GM23338 (cell line): ENCODE data around the gene EVI5L. TPM values are rescaled to one million over a fixed set of nuclear protein-coding genes. Genes with fewer than 3 reads are reported as not detected.

ENCODE experiments used
- ATAC-seq: fragments of 200-7000 bp; cut with Tn5 transposase; 3 replicates; pipeline ENCODE4 v1.9.1; 2020
- DNase-seq: peaks from one replicate; pipeline ENCODE4 v3.0.0-alpha.2; 2015; ENCODE audit warnings: low spot score
- H2AFZ ChIP-seq: fragments of 200-600 bp; sonication (generic); 2 replicates; pipeline ENCODE4 v1.8.0; 2016; ENCODE audit warnings: antibody characterized with exemption, mild to moderate bottlenecking, moderate library complexity
- H3F3A ChIP-seq: fragments of 200-600 bp; sonication (generic); replicated peaks from 2 replicates; pipeline ENCODE4 v1.8.0; 2017; ENCODE audit warnings: antibody characterized with exemption, mixed run types, low read depth
- H3K27ac ChIP-seq: fragments of 200-600 bp; sonication (generic); 2 replicates; pipeline ENCODE4 v1.6.1; 2016; ENCODE audit warnings: low read depth
- H3K27me3 ChIP-seq: fragments of 200-600 bp; sonication (generic); 2 replicates; pipeline ENCODE4 v1.8.0; 2016; ENCODE audit warnings: mild to moderate bottlenecking, mixed run types, moderate library complexity; ENCODE audit not compliant: insufficient read depth
- H3K36me3 ChIP-seq: fragments of 200-600 bp; sonication (generic); 2 replicates; pipeline ENCODE4 v1.8.0; 2016; ENCODE audit warnings: mild to moderate bottlenecking; ENCODE audit not compliant: insufficient read depth
- H3K4me1 ChIP-seq: fragments of 200-600 bp; sonication (generic); 2 replicates; pipeline ENCODE4 v1.8.0; 2016; ENCODE audit warnings: mild to moderate bottlenecking, moderate library complexity; ENCODE audit not compliant: insufficient read depth
- H3K4me2 ChIP-seq: fragments of 200-600 bp; sonication (generic); 2 replicates; pipeline ENCODE4 v1.7.1; 2017; ENCODE audit warnings: mixed run types
- H3K4me3 ChIP-seq: fragments of 200-600 bp; sonication (generic); 2 replicates; pipeline ENCODE4 v1.6.1; 2016; ENCODE audit warnings: mixed run types
- H3K79me2 ChIP-seq: fragments of 200-600 bp; sonication (generic); replicated peaks from 2 replicates; pipeline ENCODE4 v1.8.0; 2017; ENCODE audit warnings: mild to moderate bottlenecking; ENCODE audit not compliant: insufficient read depth
- H3K9me2 ChIP-seq: fragments of 200-600 bp; sonication (generic); 2 replicates; pipeline ENCODE4 v1.8.0; 2017; ENCODE audit not compliant: insufficient read depth
- H4K20me1 ChIP-seq: fragments of 200-600 bp; sonication (generic); replicated peaks from 2 replicates; pipeline ENCODE4 v1.8.0; 2017; ENCODE audit warnings: mild to moderate bottlenecking; ENCODE audit not compliant: insufficient read depth
- H3K27ac Mint-ChIP-seq: 2 replicates; pipeline ENCODE4 v1.8.0; 2020; ENCODE audit warnings: inconsistent platforms, mild to moderate bottlenecking, moderate library complexity, mixed read lengths
- H3K27me3 Mint-ChIP-seq: 3 replicates; pipeline ENCODE4 v1.8.0; 2022; ENCODE audit warnings: low read depth, mild to moderate bottlenecking, moderate library complexity, mixed read lengths, inconsistent platforms; ENCODE audit not compliant: insufficient read depth, poor library complexity
- H3K36me3 Mint-ChIP-seq: 3 replicates; pipeline ENCODE4 v1.8.0; 2021; ENCODE audit warnings: low read depth, mild to moderate bottlenecking, inconsistent platforms, moderate library complexity, mixed read lengths
- H3K4me1 Mint-ChIP-seq: 3 replicates; pipeline ENCODE4 v1.8.0; 2020; ENCODE audit warnings: mild to moderate bottlenecking, inconsistent platforms, mixed read lengths
- H3K4me3 Mint-ChIP-seq: 3 replicates; pipeline ENCODE4 v1.8.0; 2021; ENCODE audit warnings: moderate library complexity, mild to moderate bottlenecking, inconsistent platforms, mixed read lengths
- H3K9me3 Mint-ChIP-seq: 3 replicates; pipeline ENCODE4 v1.8.0; 2020; ENCODE audit warnings: moderate library complexity, mild to moderate bottlenecking, inconsistent platforms, mixed read lengths
- CREB1 ChIP-seq: fragments of 250-450 bp; sonication (Bioruptor Pico); IDR thresholded peaks from 2 replicates; pipeline ENCODE4 v1.5.0; 2020; ENCODE audit warnings: low read depth, mild to moderate bottlenecking, moderate library complexity
- EZH2 ChIP-seq: fragments of 200-600 bp; sonication (generic); IDR thresholded peaks from one replicate; pipeline ENCODE4 v1.8.0; 2017; ENCODE audit warnings: antibody characterized with exemption, mild to moderate bottlenecking, low read depth; ENCODE audit not compliant: unreplicated experiment
- EZH2phosphoT487 ChIP-seq: fragments of 200-600 bp; sonication (generic); IDR thresholded peaks from one replicate; pipeline ENCODE4 v1.8.1; 2018; ENCODE audit warnings: antibody characterized with exemption; ENCODE audit not compliant: unreplicated experiment
- JUNB ChIP-seq: IDR thresholded peaks from one replicate; pipeline ENCODE4 v1.6.1; 2016; ENCODE audit warnings: antibody characterized with exemption; ENCODE audit not compliant: unreplicated experiment
- NANOG ChIP-seq: IDR thresholded peaks from 2 replicates; pipeline ENCODE4 v1.6.1; 2016; ENCODE audit warnings: antibody characterized with exemption, borderline replicate concordance
- POLR2AphosphoS5 ChIP-seq: IDR thresholded peaks from 2 replicates; pipeline ENCODE4 v1.6.1; 2016; ENCODE audit warnings: antibody characterized with exemption, low read depth
- STAT1 ChIP-seq: IDR thresholded peaks from one replicate; pipeline ENCODE4 v1.6.1; 2016; ENCODE audit warnings: antibody characterized with exemption; ENCODE audit not compliant: unreplicated experiment
- ZNF114 ChIP-seq: fragments of 250-450 bp; sonication (Bioruptor Pico); IDR thresholded peaks from 2 replicates; pipeline ENCODE4 v1.5.0; 2020; ENCODE audit warnings: mild to moderate bottlenecking, moderate library complexity
- ZNF331 ChIP-seq: fragments of 250-450 bp; sonication (Bioruptor Pico); IDR thresholded peaks from 2 replicates; pipeline ENCODE4 v1.5.0; 2020; ENCODE audit warnings: low read depth, mild to moderate bottlenecking, moderate library complexity
- ZNF462 ChIP-seq: fragments of 250-450 bp; sonication (Bioruptor Pico); IDR thresholded peaks from 2 replicates; pipeline ENCODE4 v1.5.0; 2020; ENCODE audit warnings: mild to moderate bottlenecking, moderate library complexity
- polyA plus RNA-seq: library from polyadenylated mRNA; unstranded; fragments of >200 nt; fragmentation: Nextera tagmentation; extraction: Ambion mirVana; gene quantifications from 2 replicates; pipeline ENCODE4 v1.2.1, GENCODE V29; 2016
- total RNA-seq: library from RNA; depleted of rRNA; stranded (reverse); fragments of >200 nt; shearing (Covaris generic); gene quantifications from 2 replicates; pipeline ENCODE4 v1.2.3, GENCODE V29; 2014
- TF ChIP-seq, protein P1 (sequence below): IDR thresholded peaks from 2 replicates; pipeline ENCODE4 v1.6.1; 2016; ENCODE audit warnings: antibody characterized with exemption
- TF ChIP-seq, protein P2 (sequence below): IDR thresholded peaks from one replicate; pipeline ENCODE4 v1.6.1; 2018; ENCODE audit warnings: antibody characterized with exemption; ENCODE audit not compliant: unreplicated experiment

EVI5L gene
- total and polyA plus RNA-seq, 2 experiments from 2014 or later: 4.5 to 16.2 TPM

DNA sequence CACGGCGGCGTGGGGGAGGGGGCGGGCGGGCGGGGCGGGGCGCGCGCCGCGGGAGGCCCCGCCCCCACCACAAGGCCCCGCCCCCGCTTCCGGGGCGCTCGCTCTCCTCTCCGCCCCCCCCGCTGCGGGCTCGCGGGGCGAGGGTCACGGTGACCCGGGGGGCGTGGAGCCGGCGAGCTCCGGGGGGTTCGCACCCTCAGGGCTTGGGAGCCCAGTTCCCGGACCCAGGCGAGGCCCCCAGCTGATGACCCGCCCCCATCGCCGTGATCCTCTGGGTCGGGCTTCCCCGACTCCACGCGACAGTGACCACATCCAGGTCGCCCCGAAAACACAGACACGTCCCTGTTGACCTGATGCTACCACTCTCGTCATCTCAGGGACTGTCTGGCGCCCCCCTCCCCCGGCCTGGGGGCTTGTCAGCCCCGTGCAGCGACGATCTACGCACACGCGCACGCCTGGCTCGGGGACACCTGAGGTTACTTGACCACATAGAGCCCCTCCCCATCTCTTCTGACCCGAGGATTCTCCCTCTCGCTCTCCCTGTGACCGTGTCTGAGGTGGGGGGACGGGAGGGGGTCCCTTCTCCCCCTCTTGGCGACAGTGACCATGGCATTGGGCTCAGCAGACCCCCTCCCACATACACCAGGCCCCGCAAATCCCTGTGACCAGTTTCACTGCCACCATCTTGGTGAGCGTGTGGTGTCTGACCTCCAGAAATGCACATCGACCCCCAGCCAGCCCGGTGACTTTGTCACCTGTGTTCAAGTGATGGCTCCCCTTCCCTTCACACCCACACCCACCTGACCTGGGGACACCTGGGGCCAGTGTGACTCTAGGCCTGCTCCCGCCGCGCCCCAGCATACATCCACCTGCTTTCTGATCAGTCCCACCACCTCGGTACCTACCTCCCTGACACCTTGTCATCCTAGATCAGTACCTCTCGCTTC, 74.3 kb downstream of the EVI5L start:
- TF ChIP-seq JUNB (no peak), CREB1 (CRISPR knock-in tag) (no peak), ZNF331 (no peak), EZH2phosphoT487 (no peak), POLR2AphosphoS5 (no peak), EZH2 (no peak), STAT1 (no peak), ZNF114 (CRISPR knock-in tag) (no peak), ZNF462 (CRISPR knock-in tag) (no peak), NANOG (no peak)
- TF ChIP-seq, protein P1, sequence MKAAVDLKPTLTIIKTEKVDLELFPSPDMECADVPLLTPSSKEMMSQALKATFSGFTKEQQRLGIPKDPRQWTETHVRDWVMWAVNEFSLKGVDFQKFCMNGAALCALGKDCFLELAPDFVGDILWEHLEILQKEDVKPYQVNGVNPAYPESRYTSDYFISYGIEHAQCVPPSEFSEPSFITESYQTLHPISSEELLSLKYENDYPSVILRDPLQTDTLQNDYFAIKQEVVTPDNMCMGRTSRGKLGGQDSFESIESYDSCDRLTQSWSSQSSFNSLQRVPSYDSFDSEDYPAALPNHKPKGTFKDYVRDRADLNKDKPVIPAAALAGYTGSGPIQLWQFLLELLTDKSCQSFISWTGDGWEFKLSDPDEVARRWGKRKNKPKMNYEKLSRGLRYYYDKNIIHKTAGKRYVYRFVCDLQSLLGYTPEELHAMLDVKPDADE: no peak
- TF ChIP-seq, protein P2, sequence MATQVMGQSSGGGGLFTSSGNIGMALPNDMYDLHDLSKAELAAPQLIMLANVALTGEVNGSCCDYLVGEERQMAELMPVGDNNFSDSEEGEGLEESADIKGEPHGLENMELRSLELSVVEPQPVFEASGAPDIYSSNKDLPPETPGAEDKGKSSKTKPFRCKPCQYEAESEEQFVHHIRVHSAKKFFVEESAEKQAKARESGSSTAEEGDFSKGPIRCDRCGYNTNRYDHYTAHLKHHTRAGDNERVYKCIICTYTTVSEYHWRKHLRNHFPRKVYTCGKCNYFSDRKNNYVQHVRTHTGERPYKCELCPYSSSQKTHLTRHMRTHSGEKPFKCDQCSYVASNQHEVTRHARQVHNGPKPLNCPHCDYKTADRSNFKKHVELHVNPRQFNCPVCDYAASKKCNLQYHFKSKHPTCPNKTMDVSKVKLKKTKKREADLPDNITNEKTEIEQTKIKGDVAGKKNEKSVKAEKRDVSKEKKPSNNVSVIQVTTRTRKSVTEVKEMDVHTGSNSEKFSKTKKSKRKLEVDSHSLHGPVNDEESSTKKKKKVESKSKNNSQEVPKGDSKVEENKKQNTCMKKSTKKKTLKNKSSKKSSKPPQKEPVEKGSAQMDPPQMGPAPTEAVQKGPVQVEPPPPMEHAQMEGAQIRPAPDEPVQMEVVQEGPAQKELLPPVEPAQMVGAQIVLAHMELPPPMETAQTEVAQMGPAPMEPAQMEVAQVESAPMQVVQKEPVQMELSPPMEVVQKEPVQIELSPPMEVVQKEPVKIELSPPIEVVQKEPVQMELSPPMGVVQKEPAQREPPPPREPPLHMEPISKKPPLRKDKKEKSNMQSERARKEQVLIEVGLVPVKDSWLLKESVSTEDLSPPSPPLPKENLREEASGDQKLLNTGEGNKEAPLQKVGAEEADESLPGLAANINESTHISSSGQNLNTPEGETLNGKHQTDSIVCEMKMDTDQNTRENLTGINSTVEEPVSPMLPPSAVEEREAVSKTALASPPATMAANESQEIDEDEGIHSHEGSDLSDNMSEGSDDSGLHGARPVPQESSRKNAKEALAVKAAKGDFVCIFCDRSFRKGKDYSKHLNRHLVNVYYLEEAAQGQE: no peak
- Histone ChIP-seq H3F3A (peaks cover 8% of the 10 kb centered on the region; the same call in 1 of the 2 replicates), H3K27ac (no peak overlapping the region), H3K4me3 (peak overlapping the region; percentile 91), H3K27me3 (no peaks in the 10 kb centered on the region), H3K9me2 (no peaks in the 10 kb centered on the region), H3K4me1 (peaks cover 11% of the 10 kb centered on the region), H3K36me3 (no peaks in the 10 kb centered on the region; the same call in 1 of the 2 replicates), H4K20me1 (no peaks in the 10 kb centered on the region; the same call in 1 of the 2 replicates), H2AFZ (no peak overlapping the region), H3K4me2 (peak overlapping the region; percentile 88), H3K79me2 (peaks cover 32% of the 10 kb centered on the region)
- Mint-ChIP-seq H3K4me1 (peaks cover 19% of the 10 kb centered on the region), H3K27me3 (peaks cover 29% of the 10 kb centered on the region), H3K36me3 (peaks cover 11% of the 10 kb centered on the region; the same call in 1 of the 3 replicates), H3K9me3 (peaks cover 6% of the 10 kb centered on the region; the same call in 1 of the 3 replicates), H3K27ac (peak overlapping the region; percentile 18), H3K4me3 (peak overlapping the region; percentile 91)
- ATAC-seq (peak; percentile 2), DNase-seq (peak; percentile 49)
